H1 (cell line): ENCODE results near the gene TRIM31. TPM values are rescaled to one million over a fixed set of nuclear protein-coding genes. Genes with fewer than 3 reads are reported as not detected.

Experiments used
- CHD2 ChIP-seq: IDR thresholded peaks from 2 replicates; pipeline ENCODE4 v1.6.1; 2012; ENCODE audit warnings: low read length, improper control_type of control experiment
- GTF2F1 ChIP-seq: IDR thresholded peaks from 2 replicates; pipeline ENCODE4 v1.6.1; 2012; ENCODE audit warnings: low read depth, low read length, improper control_type of control experiment, borderline replicate concordance
- JUN ChIP-seq: IDR thresholded peaks from 2 replicates; pipeline ENCODE4 v1.6.1; 2011; ENCODE audit warnings: low read depth, mild to moderate bottlenecking, improper control_type of control experiment, low read length
- POLR2AphosphoS5 ChIP-seq: IDR thresholded peaks from 2 replicates; pipeline ENCODE4 v1.6.1; 2011; ENCODE audit warnings: low read depth, low read length
- polyA plus RNA-seq, 7 experiments: library from polyadenylated mRNA; depleted of rRNA in 3 of 7; stranded (reverse) in 5 of 7; unstranded in 2 of 7; fragments of >200 nt in 5 of 7; fragments of 200-250 nt in 2 of 7; gene quantifications; 1 replicate in 5 of 7; 2 replicates in 1 of 7; 4 replicates in 1 of 7; pipeline versions ENCODE4 v1.2.1 to v1.2.3, GENCODE V29; 2011 to 2013; ENCODE audit warnings: missing spikeins in 2 of 7, mixed read lengths in 2 of 7
- total RNA-seq: library from RNA; stranded (reverse); fragmentation: NEBNext Ultra II Directional; extraction: Animal tissue kit (Norgen Biotek cat#: 25700); gene quantifications from 2 replicates; pipeline ENCODE4 v1.2.1, GENCODE V29; 2021
- TF ChIP-seq, protein P1 (sequence below): IDR thresholded peaks from 2 replicates; pipeline ENCODE4 v1.6.1; 2011; ENCODE audit warnings: low read depth, mild to moderate bottlenecking, low read length; ENCODE audit not compliant: insufficient read depth

The TRIM31 gene
- total and polyA plus RNA-seq, 2 of the 8 experiments (the other 6 are each of a cell fraction or from before 2014, with no cell fraction given) = not detected

- TF ChIP-seq CHD2 (no peak), GTF2F1 (no peak), POLR2AphosphoS5 (no peak), JUN (no peak)
- TF ChIP-seq, protein P1, sequence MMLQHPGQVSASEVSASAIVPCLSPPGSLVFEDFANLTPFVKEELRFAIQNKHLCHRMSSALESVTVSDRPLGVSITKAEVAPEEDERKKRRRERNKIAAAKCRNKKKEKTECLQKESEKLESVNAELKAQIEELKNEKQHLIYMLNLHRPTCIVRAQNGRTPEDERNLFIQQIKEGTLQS = no peak
Measured at GRCh38 chr6:30160785-30161531, 48.1 kb upstream of the TRIM31 start, which contains the start of gene TRIM10 (continued).
